ENCODE results near the gene CYP24A1.
A peak's percentile ranks its signal among the peaks of the same experiment; 100 is the strongest.
"Not testable (repeated sequence)": the region's sequence is repeated elsewhere in the genome, so short reads cannot be mapped to it uniquely, and the experiment has no call there.

CYP24A1 gene

GRCh38 chr20:54138427-54138826, 35.4 kb downstream of the CYP24A1 start:
- FAIRE-seq: no peak

GRCh38 chr20:54137115-54137514, 36.7 kb downstream of the CYP24A1 start:
- FAIRE-seq (peak; percentile 65), DNase-seq (ENCODE audit: insufficient read length, low spot score) (no peak)

More at GRCh38 chr20:54138427-54138826, 35.4 kb downstream of the CYP24A1 start:
- no peak for DNase-seq (ENCODE audit: insufficient read length, low spot score)

DNA sequence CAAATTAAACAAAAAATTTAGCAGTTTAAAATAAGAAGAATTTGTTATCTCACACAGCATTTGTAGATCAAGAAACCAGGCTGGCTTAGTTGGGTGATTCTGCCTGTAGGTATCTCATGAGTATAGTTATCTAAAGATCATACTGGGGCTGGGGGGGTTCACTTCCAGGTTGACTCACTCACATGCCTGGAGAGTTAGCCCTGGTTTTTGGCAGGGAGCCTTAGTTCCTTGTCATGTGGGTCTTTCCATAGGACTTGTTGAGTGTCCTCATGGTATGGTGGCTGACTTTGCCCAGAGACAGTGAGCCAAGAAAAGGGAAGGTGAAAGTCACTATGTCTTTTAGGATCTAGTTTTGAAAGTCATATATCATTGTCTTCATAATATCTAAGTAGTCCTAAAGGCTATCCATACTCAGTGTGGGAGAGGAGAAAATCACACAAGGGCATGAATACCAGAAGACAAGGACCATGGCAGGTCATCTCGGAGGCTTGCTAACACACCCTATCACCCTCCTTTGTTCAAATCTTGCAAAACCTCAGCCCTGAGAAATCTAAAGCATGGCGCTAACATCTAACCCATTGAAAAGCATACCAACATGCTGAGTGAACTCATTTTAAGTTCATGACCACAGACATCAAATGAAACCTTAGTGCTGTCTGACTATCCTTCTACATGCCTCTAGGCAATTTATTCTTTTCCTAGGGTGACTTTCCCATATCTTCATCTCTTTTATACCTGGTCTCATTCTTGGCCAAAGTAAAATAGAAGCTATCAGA, 39.2 kb downstream of the CYP24A1 start:
- DNase-seq (ENCODE audit: insufficient read length, low spot score) (no peak), FAIRE-seq (peak; percentile 73)

DNA sequence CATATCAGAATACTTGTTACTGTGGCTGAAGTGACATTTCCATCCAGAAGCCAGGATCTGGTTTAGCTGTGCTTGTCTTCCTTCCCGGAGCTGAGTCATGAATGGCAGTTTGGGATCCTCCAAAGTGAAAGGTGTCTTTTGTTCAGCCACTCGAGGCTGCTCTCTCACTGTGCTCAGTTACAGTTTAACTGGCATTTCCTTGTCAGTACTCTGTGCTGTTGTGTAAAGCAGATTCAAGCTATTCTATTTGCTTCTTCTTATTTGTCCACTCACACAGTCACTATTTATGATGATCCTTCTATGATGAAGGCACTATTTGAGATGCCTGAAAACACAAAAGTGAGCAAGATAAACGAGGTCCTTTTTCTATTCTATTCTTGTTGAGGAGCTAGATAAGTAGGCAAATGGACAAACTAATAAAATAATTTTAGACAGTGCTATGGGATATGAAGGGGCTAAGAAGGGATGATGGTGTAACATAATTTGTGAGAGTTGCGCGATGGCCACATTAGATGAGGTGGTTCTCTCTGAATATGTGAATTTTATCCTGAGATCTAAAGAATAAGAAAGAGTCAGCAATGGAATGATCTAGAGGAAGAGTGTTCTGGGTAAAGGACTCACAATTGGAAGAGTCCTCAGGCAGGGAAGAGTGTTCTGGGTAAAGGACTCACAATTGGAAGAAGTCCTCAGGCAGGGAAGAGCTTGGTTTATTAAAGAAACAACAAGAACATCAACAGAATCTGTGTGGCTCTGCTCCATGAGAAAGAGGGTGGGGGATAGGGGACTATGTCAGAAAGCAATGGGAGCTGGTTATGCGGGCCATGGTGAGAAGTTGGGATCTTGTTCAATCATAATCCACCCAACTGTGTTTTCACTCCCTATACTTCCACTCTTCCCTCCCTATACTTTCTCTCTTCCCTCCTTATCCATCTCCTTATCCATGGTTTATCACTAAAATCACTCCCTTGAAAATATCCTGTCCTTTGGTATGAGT, 40.1 kb downstream of the CYP24A1 start:
- FAIRE-seq (no peak), DNase-seq (ENCODE audit: insufficient read length, low spot score) (no peak)

DNA sequence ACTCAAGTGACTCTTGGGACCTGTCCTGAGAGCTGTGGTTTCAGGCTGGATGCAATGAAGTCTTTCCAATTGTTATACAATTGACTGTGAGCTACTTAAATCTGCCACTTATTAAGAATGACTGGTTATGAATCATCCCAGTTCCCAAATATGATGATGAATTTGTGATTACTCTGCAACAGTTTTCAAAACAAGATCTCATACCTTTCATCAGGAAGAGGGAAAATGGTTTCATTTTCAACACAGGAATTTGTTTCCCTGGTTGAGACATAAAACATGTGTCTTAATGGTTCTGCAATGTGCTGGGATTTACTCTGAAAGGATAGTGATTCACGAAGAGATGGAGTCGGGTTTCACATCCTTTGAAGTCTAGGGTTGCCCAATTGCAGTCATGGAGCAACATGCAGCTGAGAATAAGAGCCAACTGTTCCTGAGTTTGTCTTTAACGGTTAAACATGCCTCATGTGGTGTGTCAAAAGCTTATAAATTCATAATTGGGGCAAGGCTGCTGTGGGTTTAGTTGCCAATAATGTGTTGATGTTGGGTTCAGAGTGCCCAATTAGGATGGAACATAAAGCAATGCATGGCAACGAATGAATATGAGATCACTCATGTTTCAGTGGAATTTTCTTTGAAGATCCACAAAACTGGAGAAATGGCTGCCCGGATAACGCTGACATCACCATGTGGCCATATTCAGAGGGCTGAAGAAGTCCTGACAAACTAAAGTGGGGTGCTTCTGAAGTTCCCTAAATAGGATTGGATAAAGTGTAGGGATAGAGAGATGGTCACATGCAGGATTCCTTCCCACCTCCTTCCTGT, 41.0 kb downstream of the CYP24A1 start:
- peak; percentile 93 for DNase-seq (ENCODE audit: insufficient read length, low spot score)
- FAIRE-seq: peak; percentile 99

DNA sequence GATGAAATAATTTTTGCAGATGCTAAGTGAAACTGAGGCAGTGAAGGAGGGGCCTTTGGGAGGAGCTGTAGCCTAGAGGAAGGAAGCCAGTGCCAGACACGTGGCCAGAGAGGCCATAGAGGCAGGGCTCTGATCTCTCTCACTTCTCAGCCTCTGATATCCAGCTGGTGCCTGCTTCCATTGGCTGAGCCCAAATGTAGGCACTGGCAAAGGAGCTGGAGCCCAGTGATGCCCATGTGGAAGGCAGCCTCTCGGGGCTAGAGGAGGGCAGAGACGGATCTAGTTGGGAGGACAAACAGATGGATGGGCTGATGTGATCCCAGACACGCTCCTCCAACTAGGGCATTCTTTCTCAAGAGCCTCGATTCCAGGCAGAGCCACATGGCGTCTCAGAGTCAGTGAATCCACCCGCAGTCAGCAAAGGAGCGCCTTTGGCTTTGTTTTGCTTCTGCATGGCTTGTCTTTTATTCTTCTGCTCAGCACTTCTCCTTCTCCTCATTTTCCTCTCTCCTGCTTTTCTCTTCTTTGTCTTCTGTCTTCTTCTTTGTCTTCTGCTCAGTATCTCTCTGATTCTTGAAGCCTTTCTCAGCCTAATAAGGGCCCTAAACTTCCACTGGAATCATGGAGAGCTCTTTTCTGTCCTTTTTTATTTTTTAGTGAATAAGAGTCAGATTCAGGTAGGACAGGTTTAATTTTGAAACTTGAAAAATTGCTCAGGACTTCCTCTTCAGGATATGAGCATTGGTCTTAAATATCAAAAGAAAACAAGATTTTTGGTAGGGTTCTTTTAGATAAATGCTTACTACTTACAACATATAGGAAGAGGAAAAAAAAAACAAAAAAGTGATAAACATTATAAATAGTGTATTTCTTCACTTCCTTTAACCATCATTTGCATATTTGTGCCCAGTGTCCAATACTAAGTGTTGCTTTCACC, 41.8 kb downstream of the CYP24A1 start:
- FAIRE-seq (peak; percentile 44), DNase-seq (ENCODE audit: insufficient read length, low spot score) (no peak)

- FAIRE-seq; DNase-seq (ENCODE audit: insufficient read length, low spot score): not testable (repeated sequence)
These were observed 42.7 kb downstream of the CYP24A1 start for GRCh38 chr20:54131125-54131524.

DNA sequence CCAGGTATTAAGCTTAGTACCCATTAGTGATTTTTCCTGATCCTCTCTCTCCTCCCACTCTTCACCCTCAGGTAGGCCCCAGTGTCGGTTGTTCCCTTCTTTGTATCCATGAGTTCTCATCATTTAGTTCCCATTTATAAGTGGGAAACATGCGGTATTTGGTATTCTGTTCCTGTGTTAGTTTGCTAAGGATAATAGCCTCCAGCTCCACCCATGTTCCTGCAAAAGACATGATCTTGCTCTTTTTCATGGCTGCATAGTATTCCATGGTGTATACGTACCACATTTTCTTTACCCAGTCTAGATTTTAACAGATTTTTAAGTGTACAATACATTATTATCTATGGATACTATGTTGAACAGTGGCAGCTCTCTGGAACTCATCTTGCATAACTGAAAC, 44.4 kb downstream of the CYP24A1 start:
- no peak for DNase-seq (ENCODE audit: insufficient read length, low spot score)
- FAIRE-seq: no peak

- peak; percentile 72 for FAIRE-seq
- DNase-seq (ENCODE audit: insufficient read length, low spot score): no peak
These were observed 45.8 kb downstream of the CYP24A1 start for GRCh38 chr20:54127855-54128574.

DNA sequence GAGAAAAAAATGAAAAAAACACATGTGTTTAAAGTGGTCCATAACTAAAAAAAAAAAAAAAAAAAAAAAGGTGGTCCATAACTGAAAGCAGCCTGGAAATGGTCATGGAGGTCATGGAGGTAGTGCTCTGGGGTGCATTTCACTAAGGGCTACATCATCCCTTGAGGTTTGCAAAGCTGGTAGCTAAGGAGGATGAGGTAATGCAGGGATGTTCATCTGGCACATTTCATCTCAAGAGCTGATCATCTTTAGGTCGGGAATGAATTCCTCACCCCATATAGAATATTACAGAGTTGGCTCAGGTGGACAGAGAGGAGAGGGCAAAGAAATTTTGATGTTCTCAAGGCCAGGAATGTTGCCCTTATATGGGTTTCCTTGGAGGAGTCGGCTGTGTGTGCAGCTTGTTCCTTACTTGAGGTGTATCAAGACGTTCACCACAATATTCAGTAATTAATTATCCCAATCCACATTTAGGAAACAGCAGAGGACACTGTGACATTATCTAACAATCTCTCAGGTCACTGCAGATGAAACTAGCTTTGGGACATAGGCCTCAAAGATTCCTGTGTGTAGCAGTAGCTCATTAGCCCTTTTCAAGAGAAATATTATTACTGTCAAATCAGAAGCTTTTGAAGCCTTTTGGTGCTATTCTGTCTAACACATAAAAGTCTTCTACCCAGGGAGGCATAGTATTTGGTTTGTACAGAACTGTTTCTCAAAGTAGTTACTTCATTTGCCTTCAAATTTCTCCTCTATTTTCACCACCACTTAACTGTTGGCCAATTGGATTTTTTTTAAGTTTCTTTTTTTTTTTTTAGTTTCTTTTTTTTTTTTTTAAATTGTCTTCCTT, 46.8 kb downstream of the CYP24A1 start:
- DNase-seq (ENCODE audit: insufficient read length, low spot score) (no peak), FAIRE-seq (peak; percentile 69)

- not testable (repeated sequence) for FAIRE-seq
These were observed 47.5 kb downstream of the CYP24A1 start for GRCh38 chr20:54126328-54126727.

GRCh38 chr20:54123587-54124180, 50.1 kb downstream of the CYP24A1 start:
- FAIRE-seq (peak; percentile 100), DNase-seq (ENCODE audit: insufficient read length, low spot score) (peak; percentile 95)

More at GRCh38 chr20:54126328-54126727, 47.5 kb downstream of the CYP24A1 start:
- not testable (repeated sequence) for DNase-seq (ENCODE audit: insufficient read length, low spot score)

GRCh38 chr20:54122681-54123586, 50.9 kb downstream of the CYP24A1 start:
- DNase-seq (ENCODE audit: insufficient read length, low spot score): no peak

DNA sequence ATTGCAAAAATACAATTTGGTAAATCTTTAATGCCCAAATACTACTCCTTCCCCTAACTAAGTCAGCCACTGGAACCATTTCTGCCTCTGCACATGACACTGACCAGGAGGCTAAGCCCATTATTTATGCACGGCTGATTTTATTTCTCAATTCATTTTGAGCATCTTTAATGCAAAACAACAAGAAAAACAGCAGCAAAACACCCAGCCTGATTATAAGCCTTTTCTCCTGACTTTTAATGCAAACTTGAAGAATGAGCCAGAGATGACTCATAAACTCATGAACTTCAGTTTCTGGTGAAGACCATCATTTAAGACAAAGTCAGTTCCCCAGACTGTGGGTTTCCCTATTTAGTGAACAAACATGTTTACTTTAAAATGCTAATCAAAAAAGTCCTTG, 51.6 kb downstream of the CYP24A1 start:
- DNase-seq (ENCODE audit: insufficient read length, low spot score) (no peak), FAIRE-seq (peak; percentile 85)

More at GRCh38 chr20:54122681-54123586, 50.9 kb downstream of the CYP24A1 start:
- FAIRE-seq: peak; percentile 92

GRCh38 chr20:54119744-54120143, 54.0 kb downstream of the CYP24A1 start:
- DNase-seq (ENCODE audit: insufficient read length, low spot score): no peak

More at GRCh38 chr20:54119744-54120143, 54.0 kb downstream of the CYP24A1 start:
- peak; percentile 33 for FAIRE-seq
